HG03378 (cell line): ENCODE measurements around the gene ASPHD2.

Experiments
- ATAC-seq: cut with Tn5 transposase; IDR thresholded peaks from one replicate; pipeline ENCODE4 v1.9.1; 2021; ENCODE audit warnings: mild to moderate bottlenecking, moderate library complexity; ENCODE audit not compliant: unreplicated experiment

ASPHD2 gene

GRCh38 chr22:26471522-26471921 lies 42.5 kb downstream of the ASPHD2 start:
- ATAC-seq, result no peak

GRCh38 chr22:26474682-26475081 lies 45.6 kb downstream of the ASPHD2 start:
- no peak for ATAC-seq

GRCh38 chr22:26476705-26477340 lies 47.8 kb downstream of the ASPHD2 start:
- ATAC-seq, result no peak

- no peak for ATAC-seq
Measured at GRCh38 chr22:26477341-26477731, 48.3 kb downstream of the ASPHD2 start.

GRCh38 chr22:26479043-26479791 lies 50.2 kb downstream of the ASPHD2 start:
- ATAC-seq, result no peak

- no peak for ATAC-seq
Measured at GRCh38 chr22:26479792-26480610, 50.9 kb downstream of the ASPHD2 start.

- no peak for ATAC-seq
Measured at GRCh38 chr22:26480611-26480932, 51.5 kb downstream of the ASPHD2 start.

DNA sequence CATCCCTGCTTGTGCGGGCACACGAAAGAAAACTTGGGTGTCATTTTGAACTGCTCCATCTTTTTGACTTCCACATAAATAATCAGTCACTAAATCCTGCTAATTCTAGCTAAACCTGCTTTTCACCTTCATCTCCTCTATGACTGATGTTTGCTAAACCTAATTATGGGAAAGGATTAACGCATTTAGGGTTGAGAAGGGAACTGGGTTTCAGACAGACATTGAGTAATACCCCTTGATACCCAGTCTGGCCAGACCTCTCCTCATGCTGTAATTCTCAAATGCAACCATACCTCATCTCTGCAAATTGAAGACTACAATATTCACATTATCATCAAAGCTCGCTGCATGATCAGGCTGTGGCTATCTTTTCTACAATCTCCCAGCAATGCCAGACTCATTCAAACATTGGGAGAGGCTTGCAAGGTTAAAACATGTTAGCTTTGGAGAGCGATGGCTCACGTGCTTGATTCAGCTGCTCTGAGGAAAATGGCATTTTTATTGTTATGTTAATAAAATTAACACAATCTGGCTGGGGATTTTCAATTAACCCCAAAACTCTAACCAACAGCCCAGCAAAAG lies 52.1 kb downstream of the ASPHD2 start:
- ATAC-seq, result no peak

DNA sequence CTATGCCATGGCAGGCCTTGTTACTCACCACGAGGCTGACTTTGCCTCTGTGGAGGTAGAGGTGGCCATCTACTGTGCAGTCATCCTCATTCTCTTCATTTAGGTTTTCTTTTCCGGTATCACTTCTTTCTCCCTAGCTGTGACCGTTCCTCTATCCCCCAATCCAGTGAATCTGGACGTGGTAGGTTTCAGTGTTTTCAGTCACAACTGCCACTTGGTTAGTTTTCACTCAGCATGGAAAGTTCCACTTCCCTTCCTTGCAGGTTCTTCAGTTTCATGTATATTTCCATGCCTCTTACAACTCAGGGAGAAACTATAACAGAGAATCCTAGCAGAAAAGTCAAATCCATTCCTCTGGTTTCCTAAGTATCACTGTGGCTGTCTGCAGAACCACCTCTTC lies 52.6 kb downstream of the ASPHD2 start:
- no peak for ATAC-seq

DNA sequence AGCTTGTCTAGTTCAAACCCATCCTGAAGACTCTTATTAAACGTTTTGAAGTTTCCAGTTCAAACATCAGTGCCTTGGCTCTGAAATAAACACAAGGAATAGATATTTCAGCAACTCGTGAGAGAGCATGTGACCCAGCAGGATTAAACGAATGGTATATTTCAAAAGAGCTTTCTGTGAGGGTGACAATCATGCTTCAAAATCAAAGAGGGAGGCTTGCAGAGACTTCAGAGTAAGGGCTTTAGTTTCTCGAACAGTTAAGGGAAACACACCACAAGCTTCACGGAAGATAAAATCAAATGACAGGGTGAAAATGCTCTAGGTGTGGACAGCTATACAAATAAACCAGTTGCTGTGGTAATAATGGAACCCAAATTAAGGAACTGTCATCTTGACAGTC lies 53.1 kb downstream of the ASPHD2 start:
- no peak for ATAC-seq

DNA sequence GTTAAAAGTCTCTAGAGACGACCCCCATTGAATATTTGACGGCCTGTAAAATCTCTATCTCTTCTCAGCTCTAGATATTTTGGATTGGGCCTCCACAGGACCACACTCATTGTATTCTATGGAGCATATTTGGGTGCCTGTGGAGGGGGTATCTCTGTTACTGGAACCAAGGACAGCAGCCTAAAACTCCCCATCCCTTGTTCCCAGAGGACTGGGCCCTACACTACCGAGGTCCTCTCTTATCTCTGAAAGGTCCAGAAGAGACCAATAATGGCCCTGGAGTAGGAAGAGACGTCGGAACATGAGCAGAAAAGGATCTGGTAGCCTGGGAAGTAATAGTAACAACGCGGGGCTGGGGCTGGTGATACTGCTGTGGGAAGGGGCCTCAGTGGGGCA lies 54.0 kb downstream of the ASPHD2 start:
- ATAC-seq, result no peak

DNA sequence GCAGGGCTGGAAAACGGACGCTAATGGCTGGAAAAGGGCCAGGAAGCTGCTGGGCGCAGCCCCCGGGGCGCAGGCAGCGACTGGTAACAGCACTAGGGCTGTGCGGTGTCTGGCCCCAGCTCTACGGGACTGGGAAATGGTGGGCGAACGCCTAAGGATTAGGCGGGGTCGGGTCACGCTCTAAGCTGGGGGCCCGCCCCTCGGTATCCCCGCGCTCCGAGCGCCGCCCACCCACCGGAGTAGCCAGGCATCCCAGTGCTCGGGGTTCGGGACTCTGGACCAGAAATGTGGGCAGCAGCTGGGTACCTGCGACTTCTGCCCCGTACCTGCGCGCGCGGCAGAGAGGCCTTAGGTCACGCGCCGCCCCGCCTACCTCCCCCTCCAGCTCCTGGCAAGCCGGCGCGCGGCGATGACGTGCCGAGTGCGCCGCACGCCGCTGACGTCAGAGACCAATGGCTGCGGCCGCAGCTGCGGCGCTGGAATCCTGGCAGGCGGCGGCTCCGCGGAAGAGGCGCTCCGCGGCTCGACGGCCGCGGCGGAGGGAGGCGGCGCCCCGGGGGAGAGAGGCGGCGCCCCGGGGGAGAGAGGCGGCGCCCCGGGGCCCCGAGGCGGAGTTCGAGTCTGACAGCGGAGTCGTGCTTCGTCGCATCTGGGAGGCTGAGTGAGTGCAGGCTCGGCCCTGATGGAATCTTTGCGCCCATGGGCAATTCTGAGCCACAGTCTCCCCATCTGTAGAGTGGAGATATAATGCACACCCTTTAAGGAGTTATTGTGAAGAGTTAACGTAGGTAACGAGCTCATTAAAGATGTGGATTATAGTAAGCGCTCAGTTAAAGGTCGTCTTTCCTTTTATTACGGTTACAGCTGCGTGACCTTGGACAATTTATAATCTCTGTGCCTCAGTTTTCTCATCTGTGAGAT lies 54.6 kb downstream of the ASPHD2 start, which contains the start of the genes HPS4 and SRRD:
Gene HPS4, minus strand, starts transcription at position 345 of the 921 bp plus-strand sequence. CDS start 2,021 bp downstream, outside the sequence.
Gene SRRD, plus strand, starts transcription at position 439 of the 921 bp plus-strand sequence. Its CDS starts 14 bp downstream, at position 453.
- ATAC-seq, result peak; percentile 50

GRCh38 chr22:26484360-26484706 lies 55.3 kb downstream of the ASPHD2 start:
- no peak for ATAC-seq

GRCh38 chr22:26485013-26485412 lies 56.0 kb downstream of the ASPHD2 start:
- no peak for ATAC-seq

GRCh38 chr22:26485806-26486390 lies 56.8 kb downstream of the ASPHD2 start:
- ATAC-seq, result no peak

GRCh38 chr22:26486394-26486793 lies 57.3 kb downstream of the ASPHD2 start:
- no peak for ATAC-seq

GRCh38 chr22:26487996-26488395 lies 58.9 kb downstream of the ASPHD2 start:
- no peak for ATAC-seq

DNA sequence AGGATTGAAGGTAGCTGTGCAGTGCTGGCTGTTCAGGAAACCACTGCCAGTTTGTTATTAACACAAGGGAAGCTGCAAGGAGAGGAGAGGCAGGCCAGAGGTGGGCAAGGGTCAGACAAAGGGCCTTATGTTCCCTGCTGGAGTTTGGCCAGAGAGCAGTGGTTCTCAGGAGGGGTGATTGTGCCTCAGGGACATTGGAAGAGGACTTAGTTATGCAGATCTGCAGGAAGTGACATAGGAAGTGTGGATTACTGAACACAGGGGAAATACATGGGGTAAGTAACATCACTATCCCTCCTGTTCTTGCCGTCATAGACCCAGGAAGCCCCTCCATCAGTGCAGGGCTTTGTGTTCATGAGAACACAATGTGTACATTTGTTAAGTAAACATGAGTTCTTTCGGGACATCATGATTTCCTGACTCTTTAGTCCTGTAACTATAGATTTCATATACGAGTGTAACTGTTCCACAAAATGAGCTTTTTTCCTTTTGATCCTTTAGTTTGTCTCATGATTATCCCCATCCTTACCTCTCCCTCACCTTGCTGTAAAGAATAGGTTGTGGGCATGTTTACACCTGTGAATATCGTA lies 60.5 kb downstream of the ASPHD2 start:
- no peak for ATAC-seq

GRCh38 chr22:26492220-26492619 lies 63.2 kb downstream of the ASPHD2 start:
- no peak for ATAC-seq

DNA sequence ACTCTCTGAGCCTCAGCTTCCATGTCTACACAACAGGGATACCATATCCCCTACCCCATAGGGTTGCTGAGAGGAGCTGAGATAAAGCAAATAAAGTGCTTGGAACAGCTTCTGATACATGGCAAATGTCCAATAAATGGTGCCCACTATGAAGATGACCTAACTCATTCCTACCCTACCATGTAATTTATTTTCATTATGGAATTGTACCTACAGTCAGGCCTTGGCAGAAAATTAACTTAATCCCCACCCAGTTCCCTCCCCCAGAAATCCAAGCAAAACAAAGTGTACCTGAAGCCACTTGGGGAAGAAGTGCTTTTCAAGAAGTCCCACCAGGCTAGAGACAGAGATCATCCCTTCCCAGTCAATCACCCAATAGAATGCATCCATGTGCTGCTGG lies 65.4 kb downstream of the ASPHD2 start:
- ATAC-seq, result no peak
